ENCODE results near the gene KRT77. TPM values are rescaled to one million over a fixed set of nuclear protein-coding genes. Genes with fewer than 3 reads are reported as not detected.

Gene KRT77
- total RNA-seq, 2 donors from 2014 or later: not detected

GRCh38 chr12:52651726-52652261, 51.5 kb downstream of the KRT77 start, which contains the start of gene KRT2:
KRT2 (minus strand) TSS chr12:52652211; CDS start chr12:52652142, 69 bp downstream.
- H3K27me3 ChIP-seq: no peaks in the 10 kb centered on the region
- no peak for DNase-seq
- no peak within 1 kb of the TSS for H3K4me3 ChIP-seq
- H3K36me3 ChIP-seq: no peaks in the 10 kb centered on the region
- H3K27ac ChIP-seq: peak within 1 kb of the TSS; percentile 45
- TF ChIP-seq CTCF (IDR thresholded peaks at IDR 0.05): no peak
- no peaks in the 10 kb centered on the region for H3K9me3 ChIP-seq
- H3K4me1 ChIP-seq: peaks cover 4% of the 10 kb centered on the region
- intact Hi-C loops (cut with DNase I): no loop called here
- no peak within 1 kb of the TSS for H3K9ac ChIP-seq (ENCODE audit: low read depth in 2 of 2, low read length in 2 of 2)

GRCh38 chr12:52650520-52651081, 52.7 kb downstream of the KRT77 start:
- H3K4me3 ChIP-seq: no peak overlapping the region
- no peaks in the 10 kb centered on the region for H3K27me3 ChIP-seq
- TF ChIP-seq CTCF (IDR thresholded peaks at IDR 0.05): no peak
- peak overlapping the region; percentile 45 for H3K27ac ChIP-seq
- H3K9me3 ChIP-seq: no peaks in the 10 kb centered on the region
- peaks cover 4% of the 10 kb centered on the region for H3K4me1 ChIP-seq
- H3K9ac ChIP-seq (ENCODE audit: low read depth in 2 of 2, low read length in 2 of 2): no peak overlapping the region
- intact Hi-C loops (cut with DNase I): no loop called here
- H3K36me3 ChIP-seq: no peaks in the 10 kb centered on the region
- DNase-seq: peak; percentile 61

- Histone ChIP-seq H3K27ac (no peak overlapping the region), H3K36me3 (no peaks in the 10 kb centered on the region), H3K4me3 (no peak overlapping the region), H3K9ac (ENCODE audit: low read depth in 2 of 2, low read length in 2 of 2) (no peak overlapping the region), H3K27me3 (no peaks in the 10 kb centered on the region), H3K9me3 (no peaks in the 10 kb centered on the region), H3K4me1 (peaks cover 4% of the 10 kb centered on the region)
- no peak for DNase-seq
- intact Hi-C loops (cut with DNase I): no loop called here
- TF ChIP-seq CTCF (IDR thresholded peaks at IDR 0.05): no peak
Measured at GRCh38 chr12:52649066-52649465, 54.3 kb downstream of the KRT77 start.

GRCh38 chr12:52648012-52648550, 55.2 kb downstream of the KRT77 start:
- no peaks in the 10 kb centered on the region for H3K9me3 ChIP-seq
- no peak overlapping the region for H3K27ac ChIP-seq
- TF ChIP-seq CTCF (IDR thresholded peaks at IDR 0.05): no peak
- H3K9ac ChIP-seq (ENCODE audit: low read depth in 2 of 2, low read length in 2 of 2): no peak overlapping the region
- peaks cover 4% of the 10 kb centered on the region for H3K4me1 ChIP-seq
- H3K4me3 ChIP-seq: no peak overlapping the region
- intact Hi-C loops (cut with DNase I): no loop called here
- H3K36me3 ChIP-seq: no peaks in the 10 kb centered on the region
- no peak for DNase-seq
- H3K27me3 ChIP-seq: no peaks in the 10 kb centered on the region

- Histone ChIP-seq H3K4me1 (peaks cover 4% of the 10 kb centered on the region), H3K36me3 (no peaks in the 10 kb centered on the region), H3K4me3 (no peak overlapping the region), H3K9ac (ENCODE audit: low read depth in 2 of 2, low read length in 2 of 2) (no peak overlapping the region), H3K9me3 (no peaks in the 10 kb centered on the region), H3K27me3 (no peaks in the 10 kb centered on the region), H3K27ac (no peak overlapping the region)
- intact Hi-C loops (cut with DNase I): no loop called here
- TF ChIP-seq CTCF (IDR thresholded peaks at IDR 0.05): no peak
- DNase-seq: peak; percentile 11
Measured at GRCh38 chr12:52647601-52648000, 55.7 kb downstream of the KRT77 start.
